Fibroblast of upper back skin (primary cell): Measurements from ENCODE around the gene DPYSL4.

ENCODE experiments used
- DNase-seq: peaks from one replicate; pipeline ENCODE4 v3.0.0-alpha.2; 2013

DPYSL4 gene

DNA sequence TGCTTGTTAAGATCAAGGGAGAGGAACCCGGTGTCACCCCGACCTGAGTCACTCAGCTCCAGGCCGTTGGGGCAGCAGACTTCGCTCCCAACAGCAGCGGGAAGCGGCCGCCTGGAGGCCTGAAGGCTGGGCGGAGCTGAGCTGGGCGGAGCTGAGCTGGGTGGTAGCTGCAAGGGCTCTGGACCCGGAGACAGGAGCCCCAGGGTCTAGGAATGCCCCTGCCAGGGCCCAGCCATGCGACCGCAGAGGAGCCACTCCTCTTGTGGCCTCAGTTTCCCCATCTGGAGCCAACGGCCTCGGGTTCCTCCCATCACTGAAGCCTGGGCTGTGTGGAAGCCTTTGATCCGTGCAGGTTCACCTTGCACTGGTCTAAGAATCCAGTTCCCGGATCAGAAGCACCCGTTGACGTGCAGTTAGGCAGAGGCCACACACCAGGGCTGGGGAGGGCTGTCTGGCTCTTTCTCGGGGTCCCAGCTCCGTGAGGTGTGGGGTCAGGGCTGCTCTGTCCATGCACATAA, 21.9 kb upstream of the DPYSL4 start:
- no peak for DNase-seq

- DNase-seq: no peak
These were observed 21.2 kb upstream of the DPYSL4 start for GRCh38 chr10:132165416-132165980.

- no peak for DNase-seq
These were observed 20.4 kb upstream of the DPYSL4 start for GRCh38 chr10:132166216-132166950.

GRCh38 chr10:132167041-132167674, 19.6 kb upstream of the DPYSL4 start:
- no peak for DNase-seq

GRCh38 chr10:132167976-132168375, 18.8 kb upstream of the DPYSL4 start:
- no peak for DNase-seq

DNA sequence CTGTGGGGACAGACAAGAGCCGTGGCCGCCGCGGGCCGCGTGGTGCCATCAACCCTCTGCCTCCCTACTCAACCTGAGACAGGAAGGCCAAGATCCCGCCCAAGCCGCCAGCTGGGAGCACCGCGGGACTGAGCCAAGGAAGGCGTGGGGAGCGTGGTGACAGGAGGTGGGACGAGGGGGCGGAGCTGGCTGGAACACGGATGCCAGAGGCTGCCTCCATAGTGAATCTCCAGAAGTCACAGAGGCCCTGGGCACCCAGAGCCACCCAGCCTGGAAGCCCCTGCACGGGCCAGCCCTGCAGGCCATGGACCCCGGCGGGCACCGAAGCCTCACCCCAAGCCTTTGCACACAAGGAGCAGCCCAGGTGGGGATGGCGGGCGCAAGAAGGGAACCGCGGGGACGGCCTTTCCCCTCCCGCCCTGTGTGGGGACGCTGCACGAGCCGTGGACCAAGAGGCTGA, 18.1 kb upstream of the DPYSL4 start:
- DNase-seq: no peak

DNA sequence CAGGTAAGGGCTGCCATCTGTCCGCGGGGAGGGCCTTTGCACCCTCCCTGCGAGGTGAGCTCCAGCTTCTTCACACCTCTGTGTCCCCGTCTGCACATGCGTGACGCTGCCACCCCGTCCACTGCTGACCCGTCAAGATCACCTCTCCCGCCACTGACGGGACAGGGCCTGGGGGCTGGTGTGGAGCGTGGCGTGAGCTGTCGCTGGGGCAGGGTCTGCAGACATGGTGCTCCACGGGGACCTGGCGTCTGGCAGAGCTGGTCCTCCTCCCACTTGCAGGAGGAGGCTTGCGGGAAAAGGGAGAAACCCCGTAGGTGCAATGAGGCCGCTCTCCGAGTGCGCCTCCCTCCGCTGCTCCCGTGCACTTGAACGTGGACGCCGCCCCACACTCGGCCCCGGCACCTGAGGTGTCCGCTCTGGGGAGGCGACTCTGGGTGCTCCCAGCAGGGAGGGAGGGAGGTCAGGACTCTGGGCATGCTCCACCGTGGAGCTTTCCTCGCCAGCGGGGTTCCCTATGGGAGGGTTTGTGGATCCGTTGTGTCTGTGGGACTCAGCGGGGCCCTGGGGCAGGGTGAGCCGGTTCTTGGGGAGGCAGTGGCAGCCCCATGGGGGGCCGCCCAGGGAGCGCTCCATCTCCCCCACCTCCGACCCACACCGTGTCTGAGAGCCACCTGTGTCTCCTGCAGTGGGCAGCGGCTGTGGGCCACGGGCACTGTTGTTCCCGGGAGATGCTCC, 17.6 kb upstream of the DPYSL4 start:
- DNase-seq: no peak

- no peak for DNase-seq
These were observed 16.8 kb upstream of the DPYSL4 start for GRCh38 chr10:132169766-132170560.

- DNase-seq: no peak
These were observed 16.0 kb upstream of the DPYSL4 start for GRCh38 chr10:132170561-132171361.

DNA sequence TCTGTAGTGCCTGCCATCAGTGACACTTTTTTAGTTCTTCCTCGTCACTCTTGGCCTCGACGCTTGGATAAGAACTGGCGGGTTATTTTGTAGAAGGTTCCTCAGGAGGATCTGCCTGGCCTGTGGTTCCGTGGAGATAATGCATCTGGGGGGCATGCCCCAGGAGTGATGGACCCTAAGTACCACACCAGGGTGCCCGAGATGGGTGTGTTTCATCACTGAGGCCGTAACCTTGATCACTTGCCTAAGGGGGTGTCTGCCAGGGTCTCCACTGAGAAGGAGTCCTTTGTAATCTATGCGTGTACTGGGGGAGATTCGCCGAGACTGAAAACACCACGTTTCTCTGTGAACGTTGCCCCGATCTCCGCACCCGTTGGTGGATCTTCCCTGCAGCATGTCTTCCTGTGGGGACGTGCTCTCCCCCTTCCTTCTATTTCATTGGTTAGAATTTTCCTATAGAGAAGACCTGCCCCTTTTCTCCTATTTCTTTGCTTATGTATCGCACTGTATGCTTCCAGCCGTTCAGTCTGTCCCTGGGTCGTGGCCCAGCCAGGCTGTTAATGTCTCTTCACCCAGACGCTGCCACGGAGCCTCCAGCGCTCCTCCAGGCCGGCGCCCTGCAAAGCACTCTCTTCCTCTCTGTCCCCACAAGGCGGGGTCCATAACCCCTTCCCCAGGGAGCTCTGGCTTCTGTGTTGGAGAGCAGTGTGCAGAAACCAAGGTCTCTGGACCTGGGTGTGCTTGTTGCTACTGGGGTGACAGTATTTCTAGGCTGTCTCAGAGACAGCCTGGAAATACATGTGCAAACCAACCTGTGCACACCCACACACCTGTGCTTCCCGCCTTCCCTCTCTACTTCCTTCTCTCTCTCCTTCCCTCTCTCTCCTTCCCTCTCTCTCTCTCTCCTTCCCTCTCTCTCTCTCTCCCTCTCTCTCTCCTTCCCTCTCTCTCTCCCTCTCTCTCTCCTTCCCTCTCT, 14.4 kb upstream of the DPYSL4 start:
- no peak for DNase-seq

- DNase-seq: no peak
These were observed 13.6 kb upstream of the DPYSL4 start for GRCh38 chr10:132173185-132173584.

DNA sequence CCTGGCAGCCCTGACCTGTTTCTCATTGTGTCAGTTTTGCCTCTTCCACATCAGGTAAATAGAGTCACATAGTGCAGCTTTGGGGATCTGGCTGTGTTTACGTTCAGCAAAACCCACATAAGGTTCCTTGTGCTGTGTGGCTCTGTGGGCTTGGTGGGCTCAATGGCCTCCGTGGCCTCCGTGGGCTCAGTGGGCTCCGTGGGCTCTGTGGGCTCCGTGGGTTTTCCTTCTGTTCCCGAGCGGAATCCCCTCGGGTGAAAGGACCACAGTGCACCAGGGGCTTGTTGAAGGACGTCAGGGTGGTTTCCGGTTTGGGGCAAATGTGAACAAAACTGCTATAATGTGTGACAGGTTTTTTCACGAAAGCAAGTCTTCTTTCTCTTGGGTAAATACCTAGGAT, 12.5 kb upstream of the DPYSL4 start:
- DNase-seq: no peak

DNA sequence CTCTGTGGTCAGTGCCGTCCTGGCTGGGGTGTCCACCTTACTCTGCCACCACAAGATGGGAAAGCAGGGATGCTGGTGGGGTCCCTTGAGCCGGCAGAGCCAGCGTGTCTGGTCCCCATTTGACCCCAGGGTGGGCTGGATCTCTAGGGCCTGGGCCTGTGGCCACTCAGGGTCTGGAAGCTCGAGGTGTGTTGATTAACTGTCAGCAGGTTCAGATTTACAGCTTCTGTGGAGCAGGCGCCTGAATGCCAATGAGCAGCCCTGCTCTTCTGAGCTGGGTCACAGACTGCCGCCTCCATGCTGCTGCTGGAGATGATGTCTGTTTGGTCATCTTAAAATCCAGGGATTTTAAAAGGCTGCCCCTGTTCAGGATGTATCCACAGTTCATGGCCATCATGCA, 11.3 kb upstream of the DPYSL4 start:
- DNase-seq: no peak

GRCh38 chr10:132175907-132176581, 10.7 kb upstream of the DPYSL4 start:
- no peak for DNase-seq

GRCh38 chr10:132176623-132177500, 9.9 kb upstream of the DPYSL4 start:
- DNase-seq: no peak

- no peak for DNase-seq
These were observed 8.7 kb upstream of the DPYSL4 start for GRCh38 chr10:132178046-132178445.

DNA sequence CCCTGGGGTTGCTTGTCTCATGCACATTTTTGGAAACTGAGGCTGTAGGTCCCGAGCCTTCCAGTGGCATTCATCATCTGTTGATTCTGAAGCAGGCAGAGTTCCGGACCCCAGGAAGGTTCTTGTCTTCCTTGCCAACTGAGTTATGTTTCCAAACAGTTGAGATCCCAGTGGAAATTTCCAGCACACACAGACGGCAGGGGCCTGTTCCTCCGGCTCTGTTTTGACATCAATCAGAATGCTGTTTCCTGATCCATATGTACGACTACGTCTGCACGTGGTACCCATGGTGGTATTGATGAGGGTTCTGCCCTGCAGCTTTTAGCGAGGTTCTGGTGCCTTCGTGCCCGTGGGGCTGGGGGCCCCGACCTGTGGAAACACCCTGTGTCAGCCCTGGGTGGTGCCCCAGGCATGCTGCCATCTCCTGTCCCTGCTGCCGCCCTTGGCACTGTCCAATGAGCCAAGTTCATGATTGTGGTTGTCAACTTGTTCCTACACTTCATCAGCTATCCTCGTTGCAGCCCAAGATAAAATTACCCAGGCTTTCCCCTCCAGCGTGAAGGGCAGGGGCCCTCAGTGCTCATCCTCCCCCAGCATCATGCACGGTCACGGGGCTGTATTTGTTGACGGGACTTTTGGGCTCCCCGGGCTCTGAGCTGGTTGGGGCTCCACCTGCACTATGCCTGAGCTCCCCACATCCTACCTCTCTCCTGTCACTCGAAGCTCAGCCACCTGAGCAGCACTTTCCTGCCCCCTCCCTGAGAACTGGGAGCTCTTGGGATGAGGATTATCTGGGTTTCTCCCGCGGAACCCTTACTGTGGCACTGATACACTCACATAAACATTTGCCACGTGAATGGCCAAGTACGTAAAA, 7.8 kb upstream of the DPYSL4 start:
- no peak for DNase-seq
